NCI-H748 treated with DMSO at 0.1 percent for 48 hours (cell line): ENCODE results near the gene VGF.
"Not testable (repeated sequence)": the region's sequence is repeated elsewhere in the genome, so short reads cannot be mapped to it uniquely, and the experiment has no call there.

Experiments used
- DNase-seq: peaks from one replicate; lab custom pipeline; 2025; lab: John Stamatoyannopoulos, UW

Gene VGF

DNA sequence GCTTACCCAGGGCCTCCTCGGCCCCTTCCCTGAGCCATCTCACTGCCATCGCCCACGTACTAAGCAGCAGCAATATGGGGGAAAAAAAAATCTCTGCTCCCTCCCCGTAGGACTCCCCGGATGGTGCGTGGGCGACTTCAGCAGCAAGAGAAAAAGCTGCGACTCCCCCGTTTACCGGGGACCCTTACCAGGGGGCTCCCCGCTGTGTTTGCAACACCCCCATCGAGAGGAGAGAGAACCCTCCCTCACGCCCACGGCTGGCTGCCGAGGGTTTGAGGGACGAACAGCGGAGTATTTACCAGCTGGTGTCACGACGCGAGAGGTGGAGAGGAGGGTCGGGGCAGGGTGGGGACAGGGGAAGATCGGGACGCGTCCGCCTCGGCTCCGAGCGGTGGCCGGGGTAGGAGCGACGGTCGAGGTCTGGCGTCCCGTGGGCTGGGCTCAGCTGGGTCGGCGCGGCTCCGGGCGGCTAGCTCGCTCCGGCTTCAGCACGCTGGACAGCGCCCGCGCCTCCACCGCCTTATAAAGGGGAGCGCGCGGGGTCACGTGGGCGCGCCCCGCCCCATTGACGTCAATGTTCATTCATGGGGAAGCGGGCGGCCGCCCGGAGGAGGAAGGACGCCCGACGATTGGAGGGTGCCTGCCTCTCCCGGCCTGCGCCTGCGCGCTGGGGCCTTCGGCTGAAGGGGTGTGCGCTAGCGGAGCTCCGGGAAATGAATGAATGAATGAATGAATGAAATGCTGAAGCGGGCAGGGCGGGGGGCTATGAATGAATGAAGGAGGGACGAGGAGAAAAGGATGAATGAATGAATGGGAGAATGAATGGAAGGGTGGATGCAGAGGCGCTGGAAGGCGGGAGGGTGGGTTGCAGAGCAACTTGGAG lies at the start of gene VGF:
VGF (minus strand) TSS at position 495 of the 883 bp plus-strand sequence. CDS start 726 bp downstream, outside the sequence.
- DNase-seq = peak; percentile 91

DNA sequence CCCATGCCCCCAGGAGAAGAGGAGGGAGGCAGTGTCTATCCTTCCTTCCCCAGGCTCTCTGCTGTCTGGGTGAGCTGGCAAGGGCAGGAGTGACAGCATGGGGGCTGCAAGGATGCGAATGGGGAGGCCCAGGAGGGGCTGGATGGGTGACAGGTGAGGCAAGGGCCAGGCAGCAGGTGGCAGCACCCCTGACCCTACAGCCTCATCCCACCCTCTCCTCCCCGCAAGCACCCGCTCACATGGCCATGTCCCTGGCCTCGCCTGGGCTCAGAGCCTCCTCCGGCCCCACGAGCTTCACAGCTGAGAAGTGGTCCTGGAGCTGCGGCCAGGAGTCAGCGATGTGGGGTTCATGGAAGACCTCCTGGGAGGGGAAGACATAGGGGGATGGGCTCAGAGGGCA lies 46.6 kb upstream of the VGF start:
- DNase-seq = no peak

DNA sequence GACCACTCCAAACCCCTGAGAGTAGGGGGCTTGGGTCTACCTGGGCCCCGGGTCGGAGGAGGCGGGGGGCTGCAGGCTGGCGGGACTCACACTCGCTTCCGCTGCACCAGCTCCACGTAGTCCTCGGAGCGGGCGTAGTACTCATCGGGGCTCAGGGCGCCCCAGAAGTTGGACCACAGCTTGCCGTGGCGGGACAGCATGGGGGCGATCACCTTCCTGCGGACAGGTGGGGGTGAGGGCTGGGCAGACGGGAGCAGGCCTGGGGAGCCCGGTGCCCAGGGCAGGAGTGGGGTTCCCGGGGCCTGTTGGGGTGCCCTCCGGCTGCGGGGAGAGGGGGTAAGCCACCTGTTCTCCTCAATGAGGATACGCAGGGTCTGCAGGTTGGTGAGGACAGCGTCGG lies 46.1 kb upstream of the VGF start:
- DNase-seq = no peak

DNA sequence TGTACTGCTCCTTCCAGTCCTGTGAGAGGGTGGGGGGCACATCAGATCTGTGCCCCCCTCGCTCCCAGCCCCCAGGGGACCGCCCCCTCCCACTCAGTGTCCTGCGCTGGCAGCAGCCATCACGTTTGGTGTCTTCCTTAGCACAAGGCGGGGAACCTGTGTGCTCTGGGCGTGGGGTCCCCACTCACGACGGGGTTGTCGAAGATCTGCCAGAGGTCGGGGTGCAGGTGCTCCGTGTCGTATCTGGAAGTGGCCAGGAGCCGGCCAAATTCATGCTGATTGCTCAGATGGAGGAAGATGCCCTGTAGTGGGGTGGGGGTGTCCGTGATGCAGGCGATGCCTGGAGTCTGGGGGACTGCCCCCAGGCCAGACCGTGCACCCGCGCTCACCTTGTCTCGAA lies 44.8 kb upstream of the VGF start:
- DNase-seq = no peak

DNA sequence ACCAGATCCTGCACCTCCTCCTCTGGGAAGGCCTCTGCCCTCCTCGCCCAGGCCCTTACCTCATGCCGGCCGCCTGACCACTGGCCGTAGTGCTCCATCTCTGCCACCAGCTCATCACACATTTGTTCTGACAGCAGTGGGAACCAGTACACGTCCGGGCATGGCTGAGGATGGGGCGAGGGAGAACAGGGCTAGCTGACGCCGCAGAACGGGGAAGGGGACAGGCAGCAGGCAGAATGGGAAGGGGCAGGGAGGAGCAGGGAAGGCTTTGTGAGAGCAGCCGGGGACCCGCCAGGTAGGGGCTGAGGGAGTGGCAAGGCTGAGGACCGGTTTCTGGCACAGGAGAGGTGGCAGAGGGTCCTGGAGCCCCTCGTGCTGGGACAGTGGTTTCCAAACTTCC lies 43.4 kb upstream of the VGF start:
- no peak for DNase-seq

DNA sequence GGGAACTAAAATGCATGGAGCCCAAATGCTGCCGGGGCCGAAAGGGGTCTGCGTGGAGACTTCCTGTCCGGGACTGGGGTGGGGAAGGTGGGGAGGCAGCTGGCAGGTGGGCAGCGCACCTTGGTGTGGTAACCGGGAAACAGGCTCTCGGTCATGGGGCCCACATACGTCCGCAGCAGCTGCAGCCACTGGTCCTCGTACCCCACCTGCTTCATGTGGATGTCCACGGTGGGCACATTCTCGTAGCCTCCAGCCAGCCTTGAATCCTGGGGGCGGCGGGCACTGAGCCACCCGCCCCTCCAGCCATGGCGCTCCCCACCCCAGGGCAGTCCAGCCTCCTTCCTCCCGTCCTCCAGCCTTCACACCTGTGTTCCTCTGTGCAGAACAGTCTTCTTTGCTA lies 42.1 kb upstream of the VGF start:
- no peak for DNase-seq

DNA sequence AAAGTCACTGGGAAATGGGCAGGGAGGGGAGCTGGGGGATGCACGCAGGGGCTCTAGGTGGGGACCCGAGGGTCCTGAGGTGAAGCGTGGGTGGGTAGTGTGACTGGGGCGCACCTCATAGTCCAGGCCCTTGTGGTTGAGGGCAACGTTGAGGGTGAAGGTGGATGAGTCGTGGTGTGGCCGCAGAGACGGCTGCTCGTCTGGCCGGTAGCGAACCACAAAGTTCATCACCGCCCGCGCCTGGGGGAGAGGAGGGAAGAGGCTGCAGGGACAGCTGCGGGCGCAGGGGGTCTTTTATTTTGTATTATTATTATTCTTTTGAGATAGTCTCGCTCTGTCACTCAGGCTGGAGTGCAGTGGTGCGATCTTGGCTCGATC lies 41.3 kb upstream of the VGF start:
- DNase-seq = no peak

DNA sequence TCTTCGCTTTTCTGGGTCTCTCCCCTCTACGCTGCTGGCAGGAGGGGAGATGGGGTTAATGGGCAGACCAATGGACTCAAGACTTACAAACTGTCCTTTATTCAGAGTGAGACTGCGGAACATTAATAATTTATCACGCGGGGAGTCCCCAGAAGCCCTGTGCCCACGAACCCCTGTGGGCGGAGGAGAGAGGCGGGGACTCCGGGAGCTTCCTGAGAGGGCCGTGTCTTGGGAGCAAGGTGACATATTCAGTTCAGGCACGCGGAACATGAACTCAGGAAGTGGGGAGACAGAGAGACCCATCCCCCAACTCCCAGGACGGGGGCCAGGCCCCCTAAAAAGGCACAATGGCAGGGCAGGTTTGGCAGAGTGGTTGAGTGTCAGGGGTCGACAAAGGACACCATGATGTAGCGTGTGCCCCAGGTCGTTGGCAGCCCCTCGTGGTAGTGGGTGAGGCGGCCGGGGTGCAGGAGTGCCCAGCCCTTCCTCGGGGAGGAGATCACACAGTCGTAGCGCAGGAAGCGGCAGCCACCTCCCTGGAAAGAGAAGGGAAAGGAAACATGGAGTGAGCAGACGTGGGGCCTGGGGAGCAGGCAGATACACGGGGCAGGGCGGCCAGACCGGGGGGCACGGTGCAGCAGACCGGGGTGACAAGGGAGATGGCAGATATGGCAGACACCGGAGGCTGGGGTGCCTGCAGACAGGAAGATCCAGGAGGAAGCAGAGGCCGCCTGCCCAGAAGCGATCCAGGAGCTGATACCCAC lies 40.7 kb upstream of the VGF start:
- DNase-seq = no peak

DNA sequence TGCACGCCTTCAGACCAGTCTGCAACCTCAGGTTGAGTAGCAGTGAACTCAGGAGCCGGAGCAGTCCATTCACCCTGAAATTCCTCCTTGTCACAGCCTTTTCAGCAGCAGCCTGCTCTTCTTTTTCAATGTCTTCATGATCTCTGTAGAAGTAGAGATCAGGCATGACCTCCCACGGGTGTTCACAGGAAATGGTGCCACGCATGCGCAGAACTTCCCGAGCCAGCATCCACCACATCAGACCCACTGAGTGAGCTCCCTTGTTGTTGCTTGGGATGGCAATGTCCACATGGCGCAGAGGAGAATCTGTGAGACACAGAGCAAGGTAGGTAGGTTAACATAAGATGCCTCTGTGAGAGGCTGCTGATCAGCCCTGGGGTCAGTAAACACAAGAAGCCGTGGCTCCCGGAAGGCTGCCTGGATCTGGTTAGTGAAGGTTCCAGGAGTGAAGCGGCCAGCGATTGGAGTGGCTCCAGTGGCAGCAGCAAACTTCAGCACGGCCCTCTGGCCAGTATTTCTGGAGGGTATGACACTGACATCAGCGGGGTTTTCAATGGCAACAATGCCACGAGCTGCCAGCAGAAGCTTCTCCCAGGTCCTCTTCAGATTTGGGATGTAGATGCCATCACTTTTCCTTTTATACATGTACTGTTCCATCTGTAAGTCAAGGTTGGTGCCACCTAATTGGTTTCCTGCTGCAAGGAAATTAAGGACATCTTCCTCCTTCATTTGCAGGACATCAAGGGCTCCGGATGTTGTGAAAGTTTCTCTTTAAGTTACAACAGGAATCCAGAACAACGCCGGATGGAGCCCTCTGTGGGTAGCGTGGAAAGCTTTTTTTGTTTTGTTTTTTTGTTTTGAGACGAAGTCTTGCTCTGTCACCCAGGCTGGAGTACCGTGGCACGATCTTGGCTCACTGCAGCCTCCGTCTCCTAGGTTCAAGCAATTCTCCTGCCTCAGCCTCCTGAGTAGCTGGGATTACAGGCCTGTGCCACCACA lies 38.7 kb upstream of the VGF start:
- not testable (repeated sequence) for DNase-seq

- DNase-seq = no peak
Measured at GRCh38 chr7:101202603-101202918, 37.2 kb upstream of the VGF start.

- DNase-seq = no peak
Measured at GRCh38 chr7:101201695-101202602, 36.6 kb upstream of the VGF start.

DNA sequence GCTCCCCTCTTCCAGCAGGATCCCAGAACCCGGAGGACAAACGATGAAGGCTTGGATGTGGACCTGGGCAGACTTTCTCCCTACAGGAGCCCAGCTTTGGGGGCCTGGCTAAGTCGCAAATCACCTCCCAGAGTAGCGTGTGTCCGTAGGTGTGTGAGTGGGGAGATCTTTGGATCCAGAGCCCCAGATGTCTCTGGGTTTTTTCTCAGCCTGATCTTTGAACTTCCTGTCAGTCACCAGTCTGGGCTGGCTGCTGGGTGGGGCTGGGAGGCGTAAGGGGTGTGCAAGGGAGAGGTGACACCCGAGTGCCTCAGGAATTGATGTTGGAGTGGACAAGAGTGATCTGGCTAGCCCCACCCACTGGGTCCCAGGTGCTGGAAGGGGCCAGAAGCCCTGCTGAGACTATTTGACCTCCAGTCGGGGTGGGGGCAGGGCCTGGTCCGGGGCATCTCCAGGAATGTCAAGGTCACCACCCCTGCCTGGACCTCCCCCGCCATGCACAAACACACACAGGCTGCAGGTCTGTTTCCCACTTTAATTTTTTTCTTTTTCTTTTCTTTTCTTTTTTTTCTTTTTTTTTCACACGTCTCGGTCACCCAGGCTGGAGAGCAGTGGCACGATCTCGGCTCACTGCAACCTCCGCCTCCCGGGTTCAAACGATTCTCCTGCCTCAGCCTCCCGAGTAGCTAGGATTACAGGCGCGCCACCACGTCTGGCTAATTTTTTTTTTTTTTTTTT lies 35.7 kb upstream of the VGF start, which contains the start of gene MOGAT3:
MOGAT3 (minus strand) TSS at position 175 of the 738 bp plus-strand sequence. CDS start 182 bp downstream, outside the sequence.
- DNase-seq = no peak

GRCh38 chr7:101200504-101200861 lies 35.1 kb upstream of the VGF start:
- no peak for DNase-seq

- DNase-seq = not testable (repeated sequence)
Measured at GRCh38 chr7:101199522-101199921, 34.2 kb upstream of the VGF start.

DNA sequence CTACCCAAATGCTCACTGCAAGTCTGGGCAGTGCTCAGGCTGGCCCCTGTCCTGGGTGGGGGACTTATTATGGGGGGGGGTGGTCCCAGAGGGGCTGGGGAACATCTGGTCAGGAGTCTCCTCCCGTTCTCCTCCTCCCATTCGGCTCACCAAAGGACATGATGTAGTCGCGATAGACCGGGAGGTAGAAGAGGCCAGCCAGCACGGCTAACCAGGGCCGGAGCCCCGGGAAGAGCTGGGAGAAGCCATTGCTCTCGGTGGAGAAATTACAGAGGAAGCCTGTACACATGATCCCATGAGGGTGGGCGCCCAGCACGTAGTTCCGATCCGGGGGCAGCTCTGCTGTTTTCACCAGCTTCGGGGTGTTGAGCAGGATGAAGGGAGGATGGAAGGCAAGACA lies 33.1 kb upstream of the VGF start:
- DNase-seq = no peak

DNA sequence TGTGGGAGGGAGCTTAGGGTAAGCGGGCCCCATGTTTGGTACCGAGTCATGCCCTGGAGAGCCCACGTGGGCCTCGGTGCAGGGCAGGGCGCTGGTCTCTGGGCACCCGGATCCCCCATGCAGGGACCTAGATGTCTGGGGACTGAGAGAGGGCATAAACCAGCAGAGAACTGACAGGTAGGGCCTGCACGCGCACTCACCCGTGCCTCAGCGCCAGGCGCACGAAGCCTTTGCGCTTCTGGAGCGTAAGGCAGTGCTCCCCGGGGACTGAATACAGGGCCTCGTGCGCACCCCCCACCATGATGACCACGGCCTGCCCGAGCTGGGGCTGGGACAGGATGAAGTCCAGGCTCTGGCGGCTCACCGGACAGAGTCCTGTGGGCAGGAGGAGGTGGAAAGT lies 32.6 kb upstream of the VGF start:
- DNase-seq = no peak

DNA sequence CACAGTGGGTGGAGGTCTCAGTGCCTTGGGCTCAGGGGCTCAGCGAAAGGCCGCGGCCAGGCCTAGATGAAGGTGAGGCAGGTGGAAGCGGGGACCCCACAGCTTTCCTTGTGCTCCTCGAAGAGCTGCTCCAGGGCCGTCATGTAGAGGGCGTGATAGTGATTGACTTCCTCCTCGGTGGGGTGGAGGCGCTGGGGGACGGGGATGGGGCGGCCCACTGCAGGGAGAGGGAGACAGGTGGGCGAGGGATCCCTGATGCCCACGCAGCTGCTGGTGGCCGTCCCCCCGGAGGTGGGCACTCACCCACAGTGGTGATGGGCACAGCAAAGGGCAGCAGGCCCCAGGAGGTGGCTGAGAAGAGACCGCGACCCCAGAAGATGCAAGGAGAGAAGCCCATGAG lies 30.5 kb upstream of the VGF start:
- DNase-seq = no peak

- DNase-seq = no peak
Measured at GRCh38 chr7:101189109-101189508, 23.7 kb upstream of the VGF start.

GRCh38 chr7:101186844-101187428 lies 21.6 kb upstream of the VGF start:
- no peak for DNase-seq

DNA sequence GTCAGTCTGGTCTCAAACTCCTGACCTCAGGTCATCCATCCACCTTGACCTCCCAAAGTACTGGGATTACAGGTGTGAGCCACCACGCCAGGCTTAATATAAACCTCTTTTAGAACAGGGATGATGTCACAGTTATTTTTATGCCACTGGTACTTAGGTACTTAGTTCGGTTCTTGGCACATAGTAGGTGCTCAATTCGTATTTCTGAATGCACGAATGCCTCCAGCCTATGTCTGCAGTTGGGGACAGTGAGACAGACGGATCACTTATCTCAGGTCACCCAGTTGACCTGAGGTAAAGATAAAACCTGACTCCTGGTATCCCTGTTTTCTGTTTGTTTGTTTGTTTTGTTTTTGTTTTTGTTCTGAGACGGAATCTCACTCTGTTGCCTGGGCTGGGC lies 20.8 kb upstream of the VGF start:
- DNase-seq = no peak
